Endometrium (tissue), 2 donors: ENCODE data around the gene INPP5F.

Experiments used
- FAIRE-seq: peaks from 2 replicates; lab custom pipeline; 2012; peaks lifted over from hg19 to GRCh38; lab: Jason Lieb, UNC
- donor health status: control.
- donor health status: control.

INPP5F gene

GRCh38 chr10:119817991-119818888 is 92.4 kb downstream of the INPP5F start:
- no peak for FAIRE-seq

GRCh38 chr10:119818889-119819270 is 93.0 kb downstream of the INPP5F start:
- no peak for FAIRE-seq

- no peak for FAIRE-seq
Measured at GRCh38 chr10:119821182-119821581, 95.3 kb downstream of the INPP5F start.

GRCh38 chr10:119824299-119824698 is 98.4 kb downstream of the INPP5F start:
- no peak for FAIRE-seq

GRCh38 chr10:119826771-119827170 is 100.9 kb downstream of the INPP5F start:
- FAIRE-seq = no peak

- FAIRE-seq = no peak
Measured at GRCh38 chr10:119827430-119827829, 101.6 kb downstream of the INPP5F start.

- FAIRE-seq = no peak
Measured at GRCh38 chr10:119829429-119829828, 103.6 kb downstream of the INPP5F start.

- FAIRE-seq = no peak
Measured at GRCh38 chr10:119830851-119831250, 105.0 kb downstream of the INPP5F start.

GRCh38 chr10:119831656-119832055 is 105.8 kb downstream of the INPP5F start:
- FAIRE-seq = no peak

GRCh38 chr10:119832951-119833350 is 107.1 kb downstream of the INPP5F start:
- FAIRE-seq = no peak

- no peak for FAIRE-seq
Measured at GRCh38 chr10:119834188-119834587, 108.3 kb downstream of the INPP5F start.

GRCh38 chr10:119845656-119846055 is 119.8 kb downstream of the INPP5F start:
- no peak for FAIRE-seq

- FAIRE-seq = no peak
Measured at GRCh38 chr10:119849031-119849789, 123.4 kb downstream of the INPP5F start.

GRCh38 chr10:119849944-119850343 is 124.1 kb downstream of the INPP5F start:
- no peak for FAIRE-seq

- FAIRE-seq = no peak
Measured at GRCh38 chr10:119852277-119852676, 126.4 kb downstream of the INPP5F start.

GRCh38 chr10:119852822-119853221 is 127.0 kb downstream of the INPP5F start:
- FAIRE-seq = no peak

GRCh38 chr10:119853574-119853973 is 127.7 kb downstream of the INPP5F start:
- no peak for FAIRE-seq

- FAIRE-seq = no peak
Measured at GRCh38 chr10:119858063-119858462, 132.2 kb downstream of the INPP5F start.

GRCh38 chr10:119859420-119860258 is 133.8 kb downstream of the INPP5F start:
- peak; percentile 86 for FAIRE-seq

- FAIRE-seq = no peak
Measured at GRCh38 chr10:119860866-119861607, 135.2 kb downstream of the INPP5F start.

- no peak for FAIRE-seq
Measured at GRCh38 chr10:119862524-119862923, 136.7 kb downstream of the INPP5F start.
